ENCODE results near the gene PKHD1.
"Not testable (repeated sequence)": the region's sequence is repeated elsewhere in the genome, so short reads cannot be mapped to it uniquely, and the experiment has no call there.

Gene PKHD1

DNA sequence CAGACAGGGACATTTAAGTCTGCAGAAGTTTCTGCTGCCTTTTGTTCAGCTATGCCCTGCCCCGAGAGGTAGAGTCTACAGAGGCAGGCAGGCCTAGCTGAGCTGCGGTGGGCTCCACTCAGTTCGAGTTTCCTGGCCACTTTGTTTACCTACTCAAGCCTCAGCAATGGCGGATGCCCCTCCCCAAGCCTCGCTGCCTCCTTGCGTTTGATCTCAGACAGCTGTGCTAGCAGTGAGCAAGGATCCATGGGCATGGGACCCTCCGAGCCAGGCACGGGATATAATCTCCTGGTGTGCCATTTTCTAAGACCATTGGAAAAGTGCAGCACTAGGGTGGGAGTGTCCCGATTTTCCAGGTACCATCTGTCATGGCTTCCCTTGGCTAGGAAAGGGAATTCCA is 164.9 kb downstream of the PKHD1 start:
- H4K91ac ChIP-seq (ENCODE audit: low read depth, low read length); H3K9ac ChIP-seq (ENCODE audit: low read length); H3K4ac ChIP-seq (ENCODE audit: low read depth, low read length); H3K4me3 ChIP-seq (ENCODE audit: low read depth, low read length); H3K27ac ChIP-seq (ENCODE audit: low read depth, low read length); H2BK5ac ChIP-seq (ENCODE audit: low read depth, low read length, poor library complexity); H3K14ac ChIP-seq (ENCODE audit: low read length); H4K8ac ChIP-seq (ENCODE audit: low read depth, low read length); H3K23ac ChIP-seq (ENCODE audit: low read length); H4K12ac ChIP-seq (ENCODE audit: low read depth, low read length); H2BK120ac ChIP-seq (ENCODE audit: insufficient read depth, low read length, poor library complexity); H3K9me3 ChIP-seq (ENCODE audit: insufficient read depth, low read depth, low read length); H2BK12ac ChIP-seq (ENCODE audit: low read length); H3K18ac ChIP-seq (ENCODE audit: low read length); H2AK5ac ChIP-seq (ENCODE audit: low read length); H3K79me2 ChIP-seq (ENCODE audit: control insufficient read depth, insufficient read depth, low read length, poor library complexity); H3K4me2 ChIP-seq (ENCODE audit: low read length); DNase-seq; H3K4me1 ChIP-seq (ENCODE audit: control insufficient read depth in 1 of 2, insufficient read depth in 2 of 2, low read length in 2 of 2); H3K79me1 ChIP-seq (ENCODE audit: low read length); H3K27me3 ChIP-seq (ENCODE audit: insufficient read depth, low read length); H3K36me3 ChIP-seq (ENCODE audit: control insufficient read depth in 1 of 2, insufficient read depth in 2 of 2, low read length in 2 of 2); H2AFZ ChIP-seq (ENCODE audit: insufficient read depth, low read length, poor library complexity): not testable (repeated sequence)
- no CpG with 5 or more reads among the region's 9 CpGs for WGBS (ENCODE audit: extremely low coverage, insufficient coverage, insufficient read length)

- H3K79me2 ChIP-seq (ENCODE audit: control insufficient read depth, insufficient read depth, low read length, poor library complexity); H3K9me3 ChIP-seq (ENCODE audit: insufficient read depth, low read depth, low read length); H3K14ac ChIP-seq (ENCODE audit: low read length); H2AFZ ChIP-seq (ENCODE audit: insufficient read depth, low read length, poor library complexity); H3K4me1 ChIP-seq (ENCODE audit: control insufficient read depth in 1 of 2, insufficient read depth in 2 of 2, low read length in 2 of 2); H4K91ac ChIP-seq (ENCODE audit: low read depth, low read length); H4K8ac ChIP-seq (ENCODE audit: low read depth, low read length); H3K18ac ChIP-seq (ENCODE audit: low read length); H2BK5ac ChIP-seq (ENCODE audit: low read depth, low read length, poor library complexity); H3K23ac ChIP-seq (ENCODE audit: low read length); H3K4me2 ChIP-seq (ENCODE audit: low read length); H3K4ac ChIP-seq (ENCODE audit: low read depth, low read length); H3K9ac ChIP-seq (ENCODE audit: low read length); H2AK5ac ChIP-seq (ENCODE audit: low read length); H3K4me3 ChIP-seq (ENCODE audit: low read depth, low read length); H3K79me1 ChIP-seq (ENCODE audit: low read length); H3K27ac ChIP-seq (ENCODE audit: low read depth, low read length); H2BK12ac ChIP-seq (ENCODE audit: low read length); DNase-seq; H4K12ac ChIP-seq (ENCODE audit: low read depth, low read length); H2BK120ac ChIP-seq (ENCODE audit: insufficient read depth, low read length, poor library complexity); H3K27me3 ChIP-seq (ENCODE audit: insufficient read depth, low read length); H3K36me3 ChIP-seq (ENCODE audit: control insufficient read depth in 1 of 2, insufficient read depth in 2 of 2, low read length in 2 of 2): not testable (repeated sequence)
- no CpG with 5 or more reads among the region's 2 CpGs for WGBS (ENCODE audit: extremely low coverage, insufficient coverage, insufficient read length)
Observed at GRCh38 chr6:51918347-51918746, 169.1 kb downstream of the PKHD1 start.

DNA sequence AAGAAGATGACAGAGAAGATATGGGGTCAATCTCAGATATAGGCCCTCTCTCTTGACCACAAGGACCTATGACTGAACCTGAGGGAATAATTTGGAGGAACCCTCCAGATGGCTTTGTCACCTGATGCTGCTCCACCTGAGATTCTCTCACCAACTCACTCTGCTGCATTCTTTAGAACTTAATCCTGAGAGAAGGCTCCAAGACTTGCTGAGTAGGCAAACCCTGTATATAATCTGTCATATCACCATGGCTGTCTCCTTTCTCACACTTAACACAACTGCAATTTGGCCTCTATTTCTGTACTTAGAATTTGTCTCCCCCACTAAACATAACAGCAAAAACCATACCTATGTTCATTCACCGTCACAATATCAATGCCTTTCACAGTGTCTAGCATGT is 172.3 kb downstream of the PKHD1 start:
- Histone ChIP-seq H2BK5ac (ENCODE audit: low read depth, low read length, poor library complexity) (no peak overlapping the region), H4K91ac (ENCODE audit: low read depth, low read length) (no peak overlapping the region), H3K4ac (ENCODE audit: low read depth, low read length) (no peak overlapping the region), H2BK12ac (ENCODE audit: low read length) (no peak overlapping the region), H3K9me3 (ENCODE audit: insufficient read depth, low read depth, low read length) (no peaks in the 10 kb centered on the region), H3K79me1 (ENCODE audit: low read length) (no peaks in the 10 kb centered on the region), H4K12ac (ENCODE audit: low read depth, low read length) (no peak overlapping the region), H2AFZ (ENCODE audit: insufficient read depth, low read length, poor library complexity) (no peak overlapping the region), H4K8ac (ENCODE audit: low read depth, low read length) (no peak overlapping the region), H3K4me1 (ENCODE audit: control insufficient read depth in 1 of 2, insufficient read depth in 2 of 2, low read length in 2 of 2) (no peaks in the 10 kb centered on the region), H3K4me3 (ENCODE audit: low read depth, low read length) (no peak overlapping the region), H3K36me3 (ENCODE audit: control insufficient read depth in 1 of 2, insufficient read depth in 2 of 2, low read length in 2 of 2) (no peaks in the 10 kb centered on the region), H2BK120ac (ENCODE audit: insufficient read depth, low read length, poor library complexity) (no peak overlapping the region), H3K18ac (ENCODE audit: low read length) (no peak overlapping the region), H3K14ac (ENCODE audit: low read length) (no peak overlapping the region), H3K4me2 (ENCODE audit: low read length) (no peak overlapping the region), H3K23ac (ENCODE audit: low read length) (no peak overlapping the region), H3K79me2 (ENCODE audit: control insufficient read depth, insufficient read depth, low read length, poor library complexity) (no peaks in the 10 kb centered on the region), H2AK5ac (ENCODE audit: low read length) (no peak overlapping the region), H3K27ac (ENCODE audit: low read depth, low read length) (no peak overlapping the region), H3K27me3 (ENCODE audit: insufficient read depth, low read length) (no peaks in the 10 kb centered on the region), H3K9ac (ENCODE audit: low read length) (no peak overlapping the region)
- peak in 1 of 2 donors; percentile 56 for DNase-seq
- WGBS (ENCODE audit: extremely low coverage, insufficient coverage, insufficient read length), result no CpG with 5 or more reads among the region's 1 CpG

- Histone ChIP-seq H3K23ac (ENCODE audit: low read length) (no peak overlapping the region), H4K91ac (ENCODE audit: low read depth, low read length) (no peak overlapping the region), H3K14ac (ENCODE audit: low read length) (no peak overlapping the region), H2BK120ac (ENCODE audit: insufficient read depth, low read length, poor library complexity) (no peak overlapping the region), H2BK5ac (ENCODE audit: low read depth, low read length, poor library complexity) (no peak overlapping the region), H4K8ac (ENCODE audit: low read depth, low read length) (no peak overlapping the region), H4K12ac (ENCODE audit: low read depth, low read length) (no peak overlapping the region), H3K27me3 (ENCODE audit: insufficient read depth, low read length) (no peaks in the 10 kb centered on the region), H2AFZ (ENCODE audit: insufficient read depth, low read length, poor library complexity) (no peak overlapping the region), H3K36me3 (ENCODE audit: control insufficient read depth in 1 of 2, insufficient read depth in 2 of 2, low read length in 2 of 2) (no peaks in the 10 kb centered on the region), H3K27ac (ENCODE audit: low read depth, low read length) (no peak overlapping the region), H3K79me2 (ENCODE audit: control insufficient read depth, insufficient read depth, low read length, poor library complexity) (no peaks in the 10 kb centered on the region), H2AK5ac (ENCODE audit: low read length) (no peak overlapping the region), H2BK12ac (ENCODE audit: low read length) (no peak overlapping the region), H3K4me1 (ENCODE audit: control insufficient read depth in 1 of 2, insufficient read depth in 2 of 2, low read length in 2 of 2) (no peaks in the 10 kb centered on the region), H3K4me3 (ENCODE audit: low read depth, low read length) (no peak overlapping the region), H3K79me1 (ENCODE audit: low read length) (no peaks in the 10 kb centered on the region), H3K9ac (ENCODE audit: low read length) (no peak overlapping the region), H3K18ac (ENCODE audit: low read length) (no peak overlapping the region), H3K9me3 (ENCODE audit: insufficient read depth, low read depth, low read length) (no peaks in the 10 kb centered on the region), H3K4ac (ENCODE audit: low read depth, low read length) (no peak overlapping the region), H3K4me2 (ENCODE audit: low read length) (no peak overlapping the region)
- WGBS (ENCODE audit: extremely low coverage, insufficient coverage, insufficient read length), result no CpG with 5 or more reads among the region's 2 CpGs
- DNase-seq, result peak; percentile 42 to 80
Observed at GRCh38 chr6:51913265-51913664, 174.1 kb downstream of the PKHD1 start.

Measured in trophoblast cell (in vitro differentiated cells and primary cell).